GM12872 (cell line): ENCODE data around the gene PLPP7.

Experiments
- TF ChIP-seq, protein P1 (sequence below): IDR thresholded peaks from 3 replicates; pipeline ENCODE4 v1.5.1; 2011; ENCODE audit warnings: low read depth, mild to moderate bottlenecking, low read length, moderate library complexity; ENCODE audit not compliant: insufficient read depth

The PLPP7 gene

DNA sequence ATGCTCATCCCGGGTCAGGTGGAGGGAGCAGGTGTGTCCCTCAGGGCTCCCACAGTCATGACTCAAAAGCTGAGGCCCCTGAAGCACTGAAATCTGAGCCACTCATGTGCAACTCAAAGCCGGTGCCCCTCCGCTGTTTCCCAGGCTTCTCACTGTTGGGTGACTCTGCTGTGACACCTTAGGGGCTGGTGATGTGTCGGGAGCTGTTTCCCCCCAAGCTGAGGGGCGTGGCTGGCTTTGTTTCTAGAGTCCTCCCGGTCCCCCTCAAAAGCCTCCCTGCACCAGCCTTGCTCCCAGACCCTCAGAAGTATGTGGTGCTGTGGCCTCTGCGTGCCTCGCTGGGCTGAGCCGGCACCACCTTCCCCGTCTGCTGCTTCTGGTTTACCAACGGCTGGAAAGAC is 39.7 kb downstream of the PLPP7 start:
- TF ChIP-seq, protein P1, sequence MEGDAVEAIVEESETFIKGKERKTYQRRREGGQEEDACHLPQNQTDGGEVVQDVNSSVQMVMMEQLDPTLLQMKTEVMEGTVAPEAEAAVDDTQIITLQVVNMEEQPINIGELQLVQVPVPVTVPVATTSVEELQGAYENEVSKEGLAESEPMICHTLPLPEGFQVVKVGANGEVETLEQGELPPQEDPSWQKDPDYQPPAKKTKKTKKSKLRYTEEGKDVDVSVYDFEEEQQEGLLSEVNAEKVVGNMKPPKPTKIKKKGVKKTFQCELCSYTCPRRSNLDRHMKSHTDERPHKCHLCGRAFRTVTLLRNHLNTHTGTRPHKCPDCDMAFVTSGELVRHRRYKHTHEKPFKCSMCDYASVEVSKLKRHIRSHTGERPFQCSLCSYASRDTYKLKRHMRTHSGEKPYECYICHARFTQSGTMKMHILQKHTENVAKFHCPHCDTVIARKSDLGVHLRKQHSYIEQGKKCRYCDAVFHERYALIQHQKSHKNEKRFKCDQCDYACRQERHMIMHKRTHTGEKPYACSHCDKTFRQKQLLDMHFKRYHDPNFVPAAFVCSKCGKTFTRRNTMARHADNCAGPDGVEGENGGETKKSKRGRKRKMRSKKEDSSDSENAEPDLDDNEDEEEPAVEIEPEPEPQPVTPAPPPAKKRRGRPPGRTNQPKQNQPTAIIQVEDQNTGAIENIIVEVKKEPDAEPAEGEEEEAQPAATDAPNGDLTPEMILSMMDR: no peak

DNA sequence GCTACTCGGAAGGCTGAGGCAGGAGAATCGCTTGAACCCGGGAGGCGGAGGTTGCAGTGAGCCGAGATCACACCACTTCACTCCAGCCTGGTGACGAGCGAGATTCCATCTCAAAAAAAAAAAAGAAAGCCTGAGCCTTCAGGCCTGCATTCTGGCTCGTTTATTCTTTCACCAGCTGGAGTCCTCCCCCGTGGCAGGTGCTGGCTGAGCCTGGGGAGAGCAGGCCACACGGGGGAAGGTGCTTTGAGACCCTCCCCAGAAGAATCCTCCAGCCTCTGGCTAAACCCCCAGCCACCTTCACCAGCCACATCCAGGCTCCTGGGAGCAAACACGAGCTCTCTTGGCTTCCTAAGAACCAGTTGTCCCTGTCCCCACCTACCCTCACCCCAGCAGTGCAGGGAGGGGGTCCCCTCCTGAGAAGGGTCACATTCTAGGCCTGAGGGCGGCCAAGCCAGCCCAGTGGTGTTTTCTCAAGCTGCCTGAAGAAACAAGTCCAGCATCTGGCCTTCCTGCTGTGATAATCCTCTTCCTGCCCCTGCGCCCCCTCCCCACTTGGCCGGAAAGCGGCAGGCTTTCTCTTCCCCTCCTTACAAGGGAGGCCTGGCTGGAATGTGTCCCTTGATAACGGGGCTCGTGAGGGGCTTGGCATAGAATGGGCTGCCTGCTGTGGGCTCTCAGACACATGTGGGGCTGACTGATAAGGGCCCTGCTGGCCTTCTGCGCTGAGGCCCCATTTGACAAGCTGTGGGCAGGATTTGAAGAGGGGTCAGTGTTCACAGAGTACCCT is 41.5 kb downstream of the PLPP7 start:
- TF ChIP-seq, protein P1: no peak

DNA sequence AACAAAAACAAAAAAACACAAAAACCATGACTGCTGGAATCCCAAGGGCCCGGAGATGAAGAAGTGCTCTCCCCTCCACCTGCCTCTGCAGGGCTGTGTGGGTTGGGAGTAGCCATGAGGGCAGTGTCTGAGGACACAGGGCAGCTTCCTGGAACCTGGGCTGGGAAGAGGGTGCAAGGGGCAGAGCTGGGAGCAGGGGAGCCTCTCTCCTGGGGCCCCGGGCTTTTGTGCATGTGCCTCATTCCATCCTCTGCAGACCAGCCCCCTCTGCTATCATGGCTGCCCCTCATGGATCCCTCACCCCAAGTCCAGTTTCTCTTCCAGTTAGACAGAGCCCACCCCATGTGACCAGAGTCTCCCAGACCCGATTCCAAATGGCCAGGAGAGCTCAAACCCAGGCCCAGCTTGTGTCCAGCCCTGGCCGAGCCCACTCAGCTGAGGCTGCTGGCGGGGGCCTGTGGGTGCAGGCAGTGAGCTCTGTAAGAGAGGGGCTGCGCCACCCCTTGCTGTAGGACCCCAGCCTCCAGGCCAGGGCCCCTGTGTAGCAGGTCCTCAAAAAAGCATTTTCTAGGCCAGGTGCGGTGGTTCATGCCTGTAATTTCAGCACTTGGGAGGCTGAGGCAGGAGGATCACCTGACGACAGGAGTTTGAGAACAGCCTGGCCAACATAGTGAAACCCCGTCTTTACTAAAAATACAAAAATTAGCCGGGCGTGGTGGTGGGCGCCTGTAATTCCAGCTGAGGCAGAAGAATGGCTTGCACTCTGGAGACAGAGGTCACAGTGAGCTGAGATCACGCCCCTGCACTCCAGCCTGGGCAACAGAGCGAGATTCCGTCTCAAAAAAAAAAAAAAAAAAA is 44.5 kb downstream of the PLPP7 start:
- TF ChIP-seq, protein P1: no peak

DNA sequence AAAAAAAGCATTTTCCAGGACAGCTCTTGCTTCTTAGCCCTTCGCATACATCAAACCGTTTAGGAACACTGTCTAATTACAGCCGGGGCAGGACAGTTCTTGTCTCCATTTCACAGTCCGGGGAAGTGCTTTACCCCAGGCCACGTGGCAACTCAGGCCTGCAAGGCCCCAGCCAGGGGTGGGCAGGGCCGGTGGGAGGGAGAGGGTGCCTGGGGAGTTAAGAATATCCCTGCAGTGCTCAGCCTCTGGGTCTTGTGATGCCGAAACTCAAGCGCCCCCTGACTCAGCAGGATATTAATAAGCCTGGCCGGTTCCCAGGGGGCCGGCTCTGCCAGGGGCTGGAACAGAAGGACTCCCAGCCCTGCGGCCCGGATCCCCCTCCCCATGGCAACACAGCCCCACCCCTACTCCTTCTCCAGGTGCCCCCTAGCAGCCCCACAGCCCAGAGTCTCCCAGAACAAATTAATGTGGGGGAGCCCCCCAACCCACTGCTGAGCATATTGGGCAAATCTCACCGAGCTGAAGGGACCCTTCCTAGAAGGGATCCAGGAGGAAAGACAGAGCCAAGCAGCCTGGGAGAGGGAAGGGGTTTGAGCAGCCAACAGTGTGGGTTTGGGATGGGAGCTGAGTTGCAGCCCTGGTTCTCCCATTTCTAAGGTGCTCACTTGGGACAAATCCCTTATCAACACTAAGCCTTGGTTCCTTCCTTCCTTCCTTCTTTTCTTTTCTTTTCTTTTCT is 45.3 kb downstream of the PLPP7 start:
- TF ChIP-seq, protein P1: no peak

DNA sequence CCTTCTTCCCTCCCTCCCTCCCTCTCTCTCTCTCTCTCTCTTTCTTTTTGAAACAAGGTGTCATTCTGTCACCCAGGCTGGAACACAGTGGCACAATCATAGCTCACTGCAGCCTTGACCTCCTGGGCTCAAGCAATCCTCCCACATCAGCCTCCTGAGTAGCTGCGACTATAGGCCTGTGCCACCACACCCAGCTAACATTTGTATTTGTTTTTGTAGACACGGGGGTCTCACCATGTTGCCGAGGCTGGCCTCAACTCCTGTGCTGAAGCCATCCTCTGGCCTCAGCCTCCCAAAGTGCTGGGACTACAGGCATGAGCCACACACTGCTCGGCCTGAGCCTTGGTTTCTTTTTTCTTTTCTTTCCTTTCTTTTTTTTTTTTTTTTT is 45.8 kb downstream of the PLPP7 start:
- TF ChIP-seq, protein P1: no peak

DNA sequence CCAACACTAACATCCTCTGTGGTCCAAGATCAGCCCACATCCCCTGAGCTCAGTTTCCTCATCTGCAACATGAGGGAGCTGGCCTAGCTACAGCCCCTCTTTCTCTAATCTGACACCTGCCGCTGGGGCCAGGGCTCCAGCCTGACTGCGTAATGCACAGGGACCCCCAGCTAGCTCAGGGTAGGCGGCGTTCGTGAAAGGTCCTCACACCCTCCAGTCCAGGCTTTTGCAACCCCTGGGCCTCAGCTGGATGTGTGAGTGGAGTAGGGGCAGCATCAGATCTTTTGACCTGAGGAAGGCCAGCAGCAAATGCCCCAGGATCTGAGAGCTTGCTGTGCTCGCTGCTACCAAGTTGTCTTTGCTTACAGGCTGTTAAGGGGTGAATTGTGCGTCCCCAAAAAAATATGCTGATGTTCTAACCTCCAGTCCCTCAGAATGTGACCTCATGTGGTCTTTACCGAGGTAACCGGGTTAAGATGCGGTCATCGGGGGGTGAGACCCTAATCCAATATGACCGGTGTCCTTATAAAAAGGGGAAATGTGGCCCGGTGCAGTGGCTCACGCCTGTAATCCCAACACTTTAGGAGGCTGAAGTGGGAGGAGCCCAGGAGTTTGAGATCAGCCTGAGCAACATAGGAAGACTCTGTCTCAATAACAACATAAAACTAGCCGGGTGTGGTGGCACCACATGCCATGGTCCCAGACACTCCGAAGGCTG is 47.8 kb downstream of the PLPP7 start:
- TF ChIP-seq, protein P1: no peak
